DMS153 treated with DMSO at 0.1 percent for 48 hours (cell line): Measurements from ENCODE around the gene SNCAIP.
A peak's percentile ranks its signal among the peaks of the same experiment; 100 is the strongest.

Experiments
- DNase-seq: peaks from one replicate; lab custom pipeline; 2025; ENCODE audit not compliant: unreplicated experiment; lab: John Stamatoyannopoulos, UW

Gene SNCAIP

DNA sequence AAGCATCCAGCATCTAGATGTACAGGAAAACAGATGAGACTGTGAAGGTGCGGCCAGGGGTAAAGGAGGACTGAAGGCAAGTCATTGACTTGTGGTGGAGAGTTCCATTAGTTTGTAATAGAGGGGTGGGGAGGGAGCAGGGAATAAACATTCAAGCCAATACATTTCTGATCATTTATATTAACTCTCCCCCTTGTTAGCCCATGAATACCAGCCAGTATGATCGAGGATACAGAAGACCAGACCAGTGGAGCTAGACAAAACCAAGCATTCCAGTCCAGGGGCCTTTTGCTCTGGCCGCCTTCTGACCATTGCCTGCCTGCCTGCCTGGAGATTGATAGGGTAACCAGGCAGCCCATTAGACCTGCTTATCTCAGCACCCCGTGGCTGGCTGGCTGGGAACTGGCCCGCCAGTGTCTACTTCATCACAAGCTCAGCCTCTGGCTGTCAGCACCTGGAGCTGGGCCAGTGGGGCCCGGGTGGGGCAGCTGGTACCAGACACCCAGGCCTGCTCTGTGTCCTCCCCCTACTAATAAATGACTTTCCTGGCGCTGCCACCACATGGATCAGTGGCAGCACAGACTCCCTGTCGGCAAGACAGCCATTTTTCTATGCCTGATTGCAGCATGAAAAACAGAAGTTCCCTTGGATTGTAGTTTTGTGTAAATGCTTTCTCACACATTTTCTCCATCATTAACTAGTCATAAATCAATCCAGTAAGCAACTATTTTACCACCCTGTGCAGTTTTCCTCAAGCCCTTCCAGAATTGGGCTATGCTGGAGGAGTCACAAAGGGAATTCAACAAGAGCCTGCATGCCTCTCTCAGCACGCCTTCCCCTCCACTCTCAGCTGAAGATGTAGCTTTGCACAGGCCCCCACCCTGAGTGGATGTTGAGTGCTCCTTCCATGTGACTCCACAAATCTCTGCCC is 181.3 kb downstream of the SNCAIP start:
- DNase-seq: no peak

DNA sequence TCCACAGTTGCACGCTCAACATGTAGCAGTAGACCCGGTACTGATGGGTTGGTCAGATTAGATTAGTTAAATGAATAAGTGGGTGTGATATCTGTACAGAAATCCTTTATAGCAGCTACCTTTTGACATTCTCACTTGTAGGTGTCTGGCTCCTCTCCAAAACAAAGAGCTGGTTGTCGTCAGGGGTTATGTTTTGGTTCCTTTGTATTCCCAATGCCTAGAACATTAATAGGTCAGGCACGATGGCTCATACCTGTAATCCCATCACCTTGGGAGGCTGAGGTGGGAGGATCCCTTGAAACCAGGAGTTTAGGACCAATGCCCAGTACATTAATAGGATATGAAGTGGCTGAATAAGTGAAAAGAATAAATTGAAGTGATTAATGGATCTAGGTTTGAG is 182.1 kb downstream of the SNCAIP start:
- peak; percentile 21 for DNase-seq

DNA sequence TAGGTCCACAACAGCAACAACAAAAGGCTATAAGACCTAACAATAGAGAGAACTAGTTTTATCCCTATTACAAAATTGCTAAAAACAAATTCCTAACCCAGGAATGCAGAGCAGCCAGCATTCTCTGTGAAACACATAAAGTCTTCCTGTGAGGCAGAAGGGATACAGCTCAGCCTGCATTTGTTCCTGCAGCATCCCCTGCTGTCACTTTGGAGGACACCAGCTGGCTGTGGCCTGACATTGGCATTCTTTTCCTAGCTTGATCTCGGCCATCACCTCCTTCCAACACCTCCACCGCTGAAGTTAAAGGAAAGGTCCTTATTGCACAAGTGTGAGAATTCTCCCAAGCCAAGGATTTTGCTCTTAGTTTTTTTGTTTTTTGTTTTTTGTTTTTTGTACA is 186.1 kb downstream of the SNCAIP start:
- no peak for DNase-seq

DNA sequence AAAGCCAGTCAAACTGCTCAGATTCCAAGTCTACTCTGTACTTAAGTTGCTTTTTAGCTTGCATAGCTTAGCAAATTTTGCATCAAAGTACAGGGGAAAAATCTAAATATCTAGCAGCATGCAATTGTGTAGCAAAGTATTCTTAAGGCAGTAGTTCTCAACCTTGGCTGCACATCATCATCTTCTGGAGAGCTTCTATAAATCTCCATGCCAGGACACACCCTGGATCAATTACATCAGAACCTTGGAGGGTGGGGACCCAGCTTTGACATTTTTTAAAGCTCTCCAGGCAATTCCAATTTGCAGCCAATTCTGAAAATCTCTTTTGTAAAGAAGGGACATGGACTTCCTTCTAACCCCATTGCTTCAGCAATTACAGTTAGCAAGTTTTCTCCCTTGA is 187.5 kb downstream of the SNCAIP start:
- DNase-seq: no peak

DNA sequence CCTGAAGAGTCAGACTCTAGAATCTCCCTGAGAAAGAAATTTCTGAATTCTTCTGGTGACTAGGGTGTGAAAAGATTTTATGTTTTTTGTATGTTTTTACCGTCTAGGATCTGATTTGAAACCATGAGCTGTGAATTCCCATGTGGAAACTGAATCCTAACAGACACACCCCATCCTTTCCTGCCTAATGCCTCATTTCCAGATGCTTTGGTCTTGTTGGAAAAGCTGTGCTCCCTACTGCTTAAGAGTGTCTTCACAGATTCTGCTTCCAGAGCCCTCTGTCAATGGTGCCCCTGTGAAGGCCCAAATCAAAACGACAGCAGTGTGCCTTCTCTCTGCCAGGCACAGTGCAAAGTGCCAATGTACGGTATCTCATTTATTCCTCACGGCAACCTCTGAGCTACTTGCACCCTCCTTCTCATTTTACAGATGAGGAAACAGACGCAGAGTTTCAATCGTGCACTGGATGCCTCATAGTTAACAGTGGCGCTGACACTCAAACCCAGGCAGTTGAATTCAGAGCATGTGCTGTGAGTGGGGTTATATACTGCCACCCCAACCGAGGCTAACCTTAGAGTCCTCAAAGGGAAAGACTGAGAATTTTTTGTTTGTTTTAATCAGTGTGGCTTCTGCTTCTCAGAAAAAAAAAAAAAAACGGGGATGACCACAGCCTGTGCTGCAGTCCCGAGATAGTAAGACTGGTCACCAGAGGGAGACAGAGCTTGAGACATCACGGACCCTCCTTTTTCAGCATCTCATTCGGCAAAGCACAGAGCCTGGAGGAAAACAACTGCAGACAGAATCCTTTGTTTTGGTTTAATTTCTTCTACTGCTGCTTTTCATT is 188.4 kb downstream of the SNCAIP start:
- DNase-seq: no peak

DNA sequence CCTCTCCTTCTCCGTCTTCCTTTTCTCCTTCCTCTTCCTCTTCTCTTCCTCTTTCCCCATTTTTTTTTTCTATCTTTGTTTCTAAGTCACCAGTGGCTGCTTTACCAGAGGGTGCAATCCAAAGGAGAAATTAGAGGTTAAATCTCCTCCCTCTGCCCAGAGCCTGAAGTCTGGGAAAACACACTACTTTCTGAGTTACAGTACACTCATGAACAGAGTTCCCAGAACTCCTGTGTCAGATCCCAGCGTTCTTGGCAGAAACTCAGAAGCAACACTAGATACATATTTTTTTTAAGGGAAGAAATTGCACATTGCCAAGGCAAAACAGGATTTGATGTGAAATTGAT is 189.0 kb downstream of the SNCAIP start:
- DNase-seq: no peak

DNA sequence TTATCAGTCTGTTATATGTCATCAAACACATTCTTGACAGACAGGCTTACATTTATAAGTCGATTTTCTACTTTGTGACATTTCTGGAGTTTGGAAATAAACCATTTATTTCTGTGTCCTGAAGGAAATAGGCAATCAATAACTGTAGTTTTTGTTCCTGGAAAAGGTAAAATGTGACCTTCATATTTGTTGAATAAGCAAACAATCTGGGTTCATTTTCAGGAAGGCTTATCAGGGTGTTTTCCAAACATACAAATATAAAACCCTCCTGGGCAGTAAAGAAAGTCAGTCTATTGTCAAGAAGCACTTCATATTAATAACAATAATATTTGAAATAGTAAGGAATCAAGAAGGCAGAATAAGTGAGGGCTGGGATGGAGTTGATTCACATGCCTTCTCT is 195.0 kb downstream of the SNCAIP start:
- no peak for DNase-seq

DNA sequence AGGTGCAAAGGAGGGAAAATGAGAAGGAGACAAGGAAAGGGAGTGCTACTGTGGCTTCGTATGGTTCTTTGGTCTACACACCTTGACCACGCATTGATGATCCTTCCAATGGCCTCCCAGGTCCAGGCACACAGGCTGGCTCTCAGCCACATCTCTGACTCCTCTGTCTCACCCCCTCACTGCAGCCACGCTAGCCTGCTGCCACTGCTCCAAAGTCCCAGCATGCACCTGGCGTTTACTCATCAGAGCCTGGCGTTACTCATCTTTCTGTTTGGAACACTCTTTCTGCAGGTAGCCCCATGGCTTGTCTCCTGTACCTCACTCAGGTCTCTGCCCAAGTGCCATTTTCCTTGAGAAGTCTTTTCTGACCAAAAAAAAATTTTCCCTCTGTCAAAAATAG is 195.5 kb downstream of the SNCAIP start:
- no peak for DNase-seq

DNA sequence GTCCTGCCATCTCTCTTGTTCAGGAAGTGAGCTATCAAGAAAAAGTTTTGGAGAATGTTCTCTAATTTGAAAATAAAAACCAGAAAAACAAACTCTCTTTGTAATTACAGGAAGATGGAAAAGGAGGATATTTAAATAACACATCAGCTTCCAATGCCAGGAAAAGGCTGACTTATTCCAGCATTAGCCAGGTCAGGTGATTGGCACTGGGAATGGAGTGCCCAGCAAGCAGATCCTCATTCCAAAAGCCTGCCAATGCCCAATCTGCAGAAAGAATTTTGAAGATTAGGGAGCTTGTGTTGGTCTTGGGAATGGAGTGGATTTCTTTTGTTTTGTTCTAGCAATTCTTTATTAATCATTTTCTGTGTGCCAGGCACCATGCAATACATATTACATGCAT is 196.6 kb downstream of the SNCAIP start:
- no peak for DNase-seq
